Amniotic epithelial cell (primary cell): ENCODE results near the gene KIAA0930.
"Not testable (repeated sequence)": the region's sequence is repeated elsewhere in the genome, so short reads cannot be mapped to it uniquely, and the experiment has no call there.

Experiments used
- DNase-seq: peaks from one replicate; pipeline ENCODE4 v3.0.0-alpha.2; 2010; ENCODE audit warnings: low read depth

KIAA0930 gene

DNA sequence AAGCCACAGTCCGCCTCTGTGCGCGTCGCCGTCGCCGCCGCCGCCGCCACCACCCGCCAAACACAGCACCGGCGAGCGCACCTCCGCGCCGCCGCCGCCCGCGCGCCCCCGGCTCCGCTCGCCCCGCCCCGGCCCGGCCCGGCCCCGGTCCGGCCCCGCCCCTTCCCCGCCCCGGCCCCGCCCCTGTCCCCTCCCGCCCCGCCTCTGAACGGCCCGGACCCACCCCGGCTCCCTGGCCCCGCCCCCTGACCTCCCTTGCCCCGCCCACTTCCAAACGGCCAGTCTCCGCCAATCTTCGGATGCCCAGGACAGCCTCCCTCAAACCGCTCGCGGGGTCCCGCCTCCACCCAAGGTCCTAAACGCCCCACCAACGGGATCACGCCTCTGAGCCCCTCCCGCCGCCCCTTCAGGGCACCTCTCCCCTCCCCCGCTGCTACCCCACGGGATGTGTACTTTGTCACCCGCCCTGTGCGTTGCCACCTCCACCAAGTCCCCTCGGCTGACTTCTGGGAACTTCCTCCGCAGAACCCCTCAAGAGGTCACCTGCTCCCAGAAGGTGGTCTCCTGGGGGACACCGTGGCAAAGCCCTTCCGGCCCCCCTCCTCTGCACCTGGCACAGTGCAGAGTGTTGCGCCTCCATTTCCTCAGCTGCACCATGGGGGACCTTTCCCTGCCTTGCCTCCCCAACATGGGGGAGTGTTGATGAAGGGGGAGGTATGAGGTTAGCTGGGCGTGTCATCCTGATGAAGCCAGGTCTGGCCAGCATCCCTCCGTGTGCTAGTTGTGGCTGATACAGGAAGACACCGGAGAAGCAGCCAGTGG lies at the start of gene KIAA0930:
TSS of gene KIAA0930 (minus strand) at position 85 of the 822 bp plus-strand sequence. CDS start 191 bp downstream, outside the sequence.
- DNase-seq = peak; percentile 44

DNA sequence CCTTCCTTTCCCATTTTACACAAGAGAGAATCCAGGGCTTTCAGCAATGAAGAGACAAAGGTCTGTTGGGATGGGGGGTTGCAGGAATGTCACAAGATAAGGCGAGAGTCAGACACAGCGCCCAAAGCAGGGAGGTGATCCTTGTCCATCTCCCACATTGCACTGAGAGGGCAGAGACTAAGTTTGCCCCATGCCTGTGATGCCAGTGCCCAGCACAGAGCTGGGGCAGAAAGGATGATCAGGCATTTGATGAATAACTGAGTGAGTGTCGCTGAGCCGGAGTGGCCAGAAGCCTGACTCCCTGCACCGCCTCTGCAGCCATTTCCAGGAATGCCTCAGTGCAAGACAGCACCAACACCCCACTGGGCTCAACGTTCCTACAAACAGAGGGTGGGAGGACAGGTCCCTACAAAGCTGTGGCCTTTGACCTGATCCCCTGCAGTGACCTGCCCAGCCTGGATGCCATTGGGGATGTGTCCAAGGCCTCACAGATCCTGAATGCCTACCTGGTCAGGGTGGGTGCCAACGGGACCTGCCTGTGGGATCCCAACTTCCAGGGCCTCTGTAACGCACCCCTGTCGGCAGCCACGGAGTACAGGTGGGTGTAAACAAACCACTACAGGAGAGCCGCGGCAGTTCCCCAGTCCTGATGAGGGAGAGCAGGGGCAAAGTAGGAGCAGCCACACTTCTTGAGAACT lies 46.3 kb upstream of the KIAA0930 start:
- DNase-seq = no peak

DNA sequence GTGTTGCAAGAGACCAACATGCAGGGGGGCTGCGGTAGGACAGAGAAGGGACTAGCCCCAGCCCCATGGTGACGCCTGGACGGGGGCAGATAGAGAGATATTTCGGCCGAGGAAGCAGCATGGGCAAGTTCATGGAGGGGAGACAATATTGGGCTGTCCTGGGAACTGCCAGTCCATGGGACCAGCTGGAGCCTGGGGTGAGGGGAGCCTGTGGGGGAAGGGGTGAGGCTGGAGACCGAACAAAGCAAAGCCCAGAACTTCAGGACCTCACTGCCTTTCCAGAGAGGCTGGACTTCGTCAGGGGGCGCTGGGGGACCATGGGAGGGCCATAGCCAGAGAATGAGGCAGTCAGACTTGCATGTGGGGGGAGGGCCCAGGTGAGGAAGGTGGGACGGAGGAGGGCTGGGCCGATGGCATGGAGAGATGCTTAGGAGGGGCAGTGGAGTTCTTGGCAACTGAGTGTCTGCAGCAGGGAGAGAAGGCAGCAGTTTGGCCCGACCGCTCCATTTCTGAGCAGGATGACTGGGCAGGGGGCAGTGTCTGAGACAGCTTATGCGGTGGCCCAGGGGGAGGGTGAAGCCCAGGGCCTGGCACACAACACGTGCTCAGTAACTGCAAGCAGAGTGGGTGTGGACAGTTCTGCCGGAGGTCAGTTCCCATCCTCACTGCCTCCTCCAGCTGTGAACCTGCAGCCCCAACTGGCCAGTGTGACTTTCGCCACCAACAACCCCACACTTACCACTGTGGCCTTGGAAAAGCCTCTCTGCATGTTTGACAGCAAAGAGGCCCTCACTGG lies 44.8 kb upstream of the KIAA0930 start:
- DNase-seq = no peak

DNA sequence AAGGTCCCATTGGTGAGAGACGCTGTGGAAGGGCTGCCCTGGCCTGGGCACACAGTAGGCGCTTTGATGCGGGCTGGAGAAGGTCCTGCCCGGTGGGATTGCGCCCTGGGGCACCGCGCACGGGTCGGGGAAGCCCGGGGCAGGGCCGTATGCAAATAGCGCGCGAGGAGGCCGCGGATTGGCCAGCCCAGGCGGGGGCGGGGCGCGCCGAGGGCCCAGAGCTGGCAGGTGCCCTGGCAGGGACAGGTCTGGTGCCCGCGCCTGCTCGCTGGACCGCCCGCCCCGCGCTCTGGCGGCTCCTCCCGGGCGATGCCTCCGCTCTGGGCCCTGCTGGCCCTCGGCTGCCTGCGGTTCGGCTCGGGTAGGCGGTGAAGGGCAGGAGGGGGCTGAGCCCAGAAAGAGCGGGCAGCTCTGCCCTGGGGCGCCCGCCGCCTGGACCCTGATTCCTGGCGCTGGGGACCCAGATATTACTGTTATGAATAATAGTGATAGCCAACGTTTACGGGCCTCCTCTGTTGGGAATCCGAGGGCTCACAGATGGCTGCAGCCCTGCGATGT lies 44.1 kb upstream of the KIAA0930 start, which contains the start of gene UPK3A:
TSS of gene UPK3A (plus strand) at position 245 of the 558 bp plus-strand sequence. CDS start at position 310, 65 bp downstream.
- no peak for DNase-seq

DNA sequence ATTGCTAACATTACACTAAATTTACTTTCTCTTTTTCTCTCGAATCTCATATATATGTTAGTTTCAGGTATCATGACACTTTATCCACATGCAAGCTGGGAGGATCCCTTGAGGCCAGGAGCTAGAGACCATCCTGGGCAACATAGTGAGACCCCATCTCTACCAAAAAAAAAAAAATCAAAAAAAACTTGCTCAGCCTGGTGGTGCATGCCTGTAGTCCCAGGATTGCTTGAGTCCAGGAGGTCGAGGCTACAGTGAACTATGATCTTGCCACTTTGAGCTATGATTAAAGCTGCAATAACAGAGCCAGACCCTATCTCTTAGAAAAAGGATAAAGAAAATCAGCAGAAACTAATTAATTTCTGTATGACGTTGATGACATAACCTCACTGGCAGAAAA lies 40.3 kb upstream of the KIAA0930 start:
- no peak for DNase-seq

DNA sequence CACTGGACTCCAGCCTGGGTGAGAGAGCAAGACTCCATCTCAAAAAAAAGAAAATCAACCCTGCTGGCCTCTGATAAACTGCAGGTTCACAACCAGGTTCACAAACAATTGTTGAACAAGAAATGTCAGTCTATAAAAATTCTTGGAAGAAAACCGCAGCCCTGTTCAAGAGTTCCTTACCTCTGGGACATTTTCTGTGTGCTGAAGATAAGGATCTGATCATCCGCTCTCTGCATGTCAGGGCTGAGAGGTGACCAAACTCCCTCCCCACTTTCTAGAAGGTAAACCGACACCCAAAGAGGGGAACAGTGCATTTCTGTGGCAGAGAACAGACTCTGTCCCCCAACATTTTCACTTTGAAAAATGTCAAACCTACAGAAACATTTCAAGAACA lies 39.9 kb upstream of the KIAA0930 start:
- DNase-seq = no peak

DNA sequence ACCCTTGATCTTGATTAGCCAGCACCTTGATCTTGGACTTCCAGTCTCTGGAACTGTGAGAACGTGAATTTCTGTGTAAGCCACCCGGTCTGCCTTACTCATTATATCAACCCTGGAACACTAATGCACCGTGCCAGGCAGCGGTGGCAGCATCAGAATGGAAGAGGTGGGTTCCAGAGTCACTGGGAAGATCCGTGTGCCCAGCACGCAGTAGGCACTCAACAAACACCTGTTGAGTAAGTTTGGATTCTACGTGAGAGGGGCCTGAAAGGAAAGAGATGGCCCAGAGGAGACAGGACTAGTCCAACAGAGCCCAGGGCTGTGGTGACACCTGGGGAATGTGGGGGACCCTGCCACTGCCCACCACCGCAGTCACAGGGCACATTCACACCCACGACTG lies 37.4 kb upstream of the KIAA0930 start:
- DNase-seq = no peak

GRCh38 chr22:45277720-45278119 lies 37.0 kb upstream of the KIAA0930 start:
- DNase-seq = not testable (repeated sequence)

GRCh38 chr22:45276507-45277105 lies 35.9 kb upstream of the KIAA0930 start:
- DNase-seq = no peak

DNA sequence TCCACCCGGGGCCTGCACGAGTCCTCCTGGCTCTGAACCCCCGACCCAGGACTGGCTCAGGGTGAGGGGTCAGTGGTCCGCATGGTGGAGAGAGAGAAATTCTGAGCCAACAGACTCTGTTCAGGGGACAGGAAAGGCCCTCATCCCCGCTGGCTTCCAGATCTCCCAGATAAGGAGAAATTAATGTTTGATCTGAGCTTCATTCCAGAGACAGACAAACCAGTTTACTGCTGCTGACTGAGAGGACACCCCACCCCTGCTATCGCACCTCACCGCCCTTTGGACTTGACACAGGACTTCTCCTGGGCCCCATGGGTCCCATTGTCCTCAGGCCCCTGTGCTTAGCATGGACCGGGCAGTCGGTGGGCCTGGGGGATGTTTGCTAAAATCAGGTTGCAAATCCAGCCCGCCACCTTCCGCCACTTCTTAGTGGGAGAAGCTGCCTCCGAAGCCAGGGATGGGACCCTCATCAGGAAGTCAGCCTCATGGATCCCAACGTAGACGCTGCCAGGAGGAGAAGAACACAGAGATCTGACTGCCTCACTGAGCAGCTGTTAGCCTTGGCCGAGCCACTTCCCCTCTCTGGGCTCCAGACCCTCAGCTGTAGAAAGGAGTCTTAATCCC lies 32.9 kb upstream of the KIAA0930 start:
- DNase-seq = no peak

DNA sequence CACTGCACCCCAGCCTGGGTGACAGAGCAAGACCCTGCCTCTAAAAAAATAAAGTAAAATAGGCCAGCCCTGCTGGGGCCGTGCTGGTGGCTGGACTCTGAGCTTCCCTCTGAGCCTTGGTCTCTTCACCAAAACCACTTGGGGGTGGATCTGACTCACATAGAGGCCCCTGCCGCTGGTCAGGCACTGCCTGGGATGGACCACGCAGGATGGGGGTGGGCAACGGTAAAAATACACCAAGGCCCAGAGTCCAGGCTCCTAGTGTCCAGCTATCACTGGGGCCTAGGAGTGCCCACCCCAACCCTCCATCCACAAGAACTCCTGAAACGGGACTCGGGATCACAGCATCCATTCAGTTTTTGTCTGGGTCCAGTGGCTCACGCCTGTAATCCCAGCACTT lies 31.8 kb upstream of the KIAA0930 start:
- DNase-seq = no peak

- DNase-seq = no peak
Observed at GRCh38 chr22:45271667-45272201, 31.0 kb upstream of the KIAA0930 start.

GRCh38 chr22:45270095-45271020 lies 29.7 kb upstream of the KIAA0930 start:
- no peak for DNase-seq

DNA sequence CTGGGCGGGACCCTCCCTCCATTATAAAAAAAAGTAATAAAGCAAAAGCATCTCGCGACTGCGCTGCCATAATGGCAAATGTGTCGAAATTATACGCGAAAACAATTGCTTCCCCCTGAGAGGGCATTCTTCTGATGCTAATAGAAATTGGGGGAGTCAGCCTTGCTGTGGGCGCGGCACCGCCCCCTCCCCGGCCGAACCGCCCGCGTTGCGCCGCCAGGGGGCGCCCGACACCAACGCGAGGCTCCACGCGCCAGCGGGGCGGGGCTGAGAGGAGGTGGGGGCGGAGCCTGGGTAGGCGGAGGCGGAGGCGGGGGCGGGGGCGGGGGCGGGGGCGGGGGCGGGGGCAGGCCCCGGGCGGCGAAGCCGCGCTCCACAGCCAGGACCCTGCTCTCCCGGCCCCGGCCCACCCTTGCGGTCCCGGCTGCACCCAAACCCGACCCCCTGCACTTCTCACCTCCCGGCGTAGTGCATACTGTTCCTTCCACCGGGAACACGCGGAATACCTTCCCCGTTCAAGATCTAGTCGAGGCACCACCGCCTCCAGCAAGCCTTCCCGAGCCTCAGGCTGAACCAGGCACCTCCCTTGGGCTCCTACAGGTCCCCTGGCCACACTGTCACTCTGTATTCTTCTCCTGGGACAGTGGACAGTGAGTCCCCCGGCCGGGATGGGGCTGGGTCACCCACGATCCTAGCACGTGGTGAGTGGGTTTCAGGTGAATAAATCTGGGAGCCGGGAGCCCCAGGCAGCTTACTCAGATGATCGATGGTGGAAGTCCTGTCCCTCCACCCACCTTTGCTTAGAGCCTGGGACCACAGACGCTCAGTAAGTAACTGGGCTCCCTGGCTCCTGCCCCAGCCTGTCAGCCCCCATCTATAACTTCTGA lies 28.5 kb upstream of the KIAA0930 start:
- DNase-seq = peak; percentile 42

GRCh38 chr22:45268167-45268957 lies 27.7 kb upstream of the KIAA0930 start:
- DNase-seq = no peak

- DNase-seq = peak; percentile 78
Observed at GRCh38 chr22:45265535-45265934, 24.8 kb upstream of the KIAA0930 start.

DNA sequence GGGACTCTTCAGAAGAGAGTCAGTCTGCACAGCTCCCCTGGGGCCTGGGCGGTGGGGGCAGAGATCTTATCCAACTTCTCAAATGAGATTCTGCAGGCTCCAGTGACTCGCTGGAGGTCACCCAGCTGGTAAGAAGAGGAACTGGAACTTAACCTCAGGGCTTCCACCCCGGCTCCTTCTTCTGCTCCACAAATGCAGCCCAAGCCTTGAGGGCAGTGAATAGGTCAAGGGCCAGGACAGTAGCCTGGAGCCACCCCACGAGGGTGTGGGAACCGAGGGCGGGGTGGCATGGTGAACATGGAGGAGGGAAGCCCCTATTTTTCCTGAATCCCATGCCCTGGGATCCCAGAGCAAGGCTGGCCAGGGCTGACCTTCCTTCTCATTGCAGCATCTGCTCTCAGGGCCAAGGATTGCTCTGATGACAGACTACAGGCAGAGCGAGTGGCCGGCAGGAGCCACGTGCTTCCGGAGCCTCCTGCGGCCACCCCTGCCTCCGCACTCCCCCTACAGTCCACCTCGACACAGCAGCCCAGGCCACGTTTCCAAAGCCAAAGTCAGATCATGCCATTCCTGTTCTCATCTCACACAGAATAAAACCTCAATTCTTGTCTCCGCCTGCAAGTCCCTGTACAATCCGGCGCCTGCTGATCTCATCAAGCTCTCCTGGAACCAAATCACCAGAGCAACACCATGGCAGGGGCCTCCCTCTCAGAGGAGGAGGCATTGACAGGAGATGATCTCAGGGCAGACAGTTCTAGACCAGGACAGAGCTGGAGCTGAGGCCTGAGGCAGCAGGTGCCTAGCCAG lies 23.0 kb upstream of the KIAA0930 start:
- peak; percentile 78 for DNase-seq
